PFSK-1 (cell line): Measurements from ENCODE around the gene MFAP1.

ENCODE experiments used
- FOXP2 ChIP-seq: optimal IDR thresholded peaks from 2 replicates; pipeline ENCODE3; 2011; ENCODE audit warnings: borderline replicate concordance, control low read depth, inconsistent platforms; ENCODE audit not compliant: insufficient read depth; ENCODE audit errors: extremely low read length, extremely low read depth
- POLR2AphosphoS5 ChIP-seq: IDR thresholded peaks from 2 replicates; pipeline ENCODE4 v1.6.1; 2012; ENCODE audit warnings: low read depth, mild to moderate bottlenecking, control low read depth, low read length, moderate library complexity
- SIN3A ChIP-seq: IDR thresholded peaks from 2 replicates; pipeline ENCODE4 v1.6.1; 2012; ENCODE audit warnings: mild to moderate bottlenecking, low read length, moderate library complexity, borderline replicate concordance; ENCODE audit not compliant: insufficient read depth
- TAF1 ChIP-seq: IDR thresholded peaks from 2 replicates; pipeline ENCODE4 v1.6.1; 2012; ENCODE audit warnings: low read length, control low read depth, borderline replicate concordance; ENCODE audit not compliant: insufficient read depth
- TF ChIP-seq, protein P1 (sequence below), 2 experiments: IDR thresholded peaks; 2 replicates each; pipeline versions ENCODE4 v1.6.1 to v1.8.0; 2011 to 2012; ENCODE audit warnings: low read depth in 2 of 2, low read length in 2 of 2, control low read depth in 1 of 2, inconsistent platforms in 1 of 2, mild to moderate bottlenecking in 1 of 2, moderate library complexity in 1 of 2; ENCODE audit not compliant: insufficient read depth in 1 of 2

Gene MFAP1

DNA sequence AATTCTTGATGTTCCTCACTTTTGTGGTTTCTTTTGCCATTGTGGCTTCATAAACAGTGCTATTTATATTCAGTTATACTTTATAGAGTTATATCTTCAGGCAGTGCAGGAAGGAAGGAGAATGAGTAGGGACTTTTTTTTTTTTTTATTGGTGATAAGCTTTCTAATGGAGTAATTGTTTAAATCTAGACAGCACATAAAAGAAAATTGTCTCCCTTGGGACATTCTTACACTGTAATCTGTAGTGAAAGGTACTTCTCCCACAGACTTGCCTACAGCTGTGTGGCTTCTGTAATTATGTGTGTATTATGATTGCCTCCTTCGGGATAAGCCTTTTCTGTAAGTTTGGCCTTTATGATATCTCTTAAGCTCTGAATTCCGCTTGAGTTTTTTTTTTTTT lies 43.9 kb upstream of the MFAP1 start:
- no peak for TF ChIP-seq FOXP2

DNA sequence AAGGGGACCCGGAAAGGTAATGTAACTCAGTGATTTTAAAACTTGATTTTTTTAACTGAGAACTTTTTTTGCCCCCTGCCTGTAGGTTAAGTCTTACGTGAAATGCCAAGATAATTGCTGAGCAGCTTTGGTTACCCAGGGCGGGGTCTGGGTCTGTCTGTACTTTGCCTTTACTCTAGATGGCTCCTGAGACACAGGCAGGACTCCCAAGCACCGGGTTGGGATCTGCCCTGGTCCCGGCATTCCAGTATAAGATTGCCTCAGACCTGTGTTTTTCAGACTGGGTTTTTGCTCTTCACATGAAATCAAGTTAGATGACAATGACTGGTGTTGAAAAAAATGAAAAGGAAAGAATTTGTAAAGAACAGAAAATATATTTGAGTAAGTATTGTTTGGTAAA lies 42.6 kb upstream of the MFAP1 start:
- TF ChIP-seq FOXP2 (no peak), POLR2AphosphoS5 (no peak), SIN3A (no peak), TAF1 (no peak)
- TF ChIP-seq, protein P1, sequence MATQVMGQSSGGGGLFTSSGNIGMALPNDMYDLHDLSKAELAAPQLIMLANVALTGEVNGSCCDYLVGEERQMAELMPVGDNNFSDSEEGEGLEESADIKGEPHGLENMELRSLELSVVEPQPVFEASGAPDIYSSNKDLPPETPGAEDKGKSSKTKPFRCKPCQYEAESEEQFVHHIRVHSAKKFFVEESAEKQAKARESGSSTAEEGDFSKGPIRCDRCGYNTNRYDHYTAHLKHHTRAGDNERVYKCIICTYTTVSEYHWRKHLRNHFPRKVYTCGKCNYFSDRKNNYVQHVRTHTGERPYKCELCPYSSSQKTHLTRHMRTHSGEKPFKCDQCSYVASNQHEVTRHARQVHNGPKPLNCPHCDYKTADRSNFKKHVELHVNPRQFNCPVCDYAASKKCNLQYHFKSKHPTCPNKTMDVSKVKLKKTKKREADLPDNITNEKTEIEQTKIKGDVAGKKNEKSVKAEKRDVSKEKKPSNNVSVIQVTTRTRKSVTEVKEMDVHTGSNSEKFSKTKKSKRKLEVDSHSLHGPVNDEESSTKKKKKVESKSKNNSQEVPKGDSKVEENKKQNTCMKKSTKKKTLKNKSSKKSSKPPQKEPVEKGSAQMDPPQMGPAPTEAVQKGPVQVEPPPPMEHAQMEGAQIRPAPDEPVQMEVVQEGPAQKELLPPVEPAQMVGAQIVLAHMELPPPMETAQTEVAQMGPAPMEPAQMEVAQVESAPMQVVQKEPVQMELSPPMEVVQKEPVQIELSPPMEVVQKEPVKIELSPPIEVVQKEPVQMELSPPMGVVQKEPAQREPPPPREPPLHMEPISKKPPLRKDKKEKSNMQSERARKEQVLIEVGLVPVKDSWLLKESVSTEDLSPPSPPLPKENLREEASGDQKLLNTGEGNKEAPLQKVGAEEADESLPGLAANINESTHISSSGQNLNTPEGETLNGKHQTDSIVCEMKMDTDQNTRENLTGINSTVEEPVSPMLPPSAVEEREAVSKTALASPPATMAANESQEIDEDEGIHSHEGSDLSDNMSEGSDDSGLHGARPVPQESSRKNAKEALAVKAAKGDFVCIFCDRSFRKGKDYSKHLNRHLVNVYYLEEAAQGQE (IDR thresholded peaks at IDR 0.05; ENCODE audit: insufficient read depth in 1 of 2, low read depth in 2 of 2, low read length in 2 of 2) = no peak

DNA sequence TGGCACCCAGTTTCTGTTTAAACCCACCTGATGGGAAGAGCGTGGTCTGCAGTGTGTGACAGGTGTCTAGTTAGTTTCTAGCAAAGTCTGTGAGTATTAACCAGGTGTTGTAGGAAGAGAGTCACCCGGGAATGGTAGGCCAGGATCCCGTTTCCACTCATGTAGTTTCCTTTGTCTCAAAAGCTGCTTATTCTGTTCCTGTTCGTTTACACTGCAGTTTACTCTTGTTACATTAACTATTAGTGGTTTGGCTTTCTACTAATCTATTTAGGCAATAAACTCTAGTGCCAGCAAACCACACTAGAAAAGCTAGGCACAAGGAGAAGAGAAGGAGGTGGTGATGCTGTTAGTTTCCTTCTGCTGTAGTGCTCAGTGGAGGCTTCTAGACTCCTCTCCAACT lies 35.1 kb upstream of the MFAP1 start:
- TF ChIP-seq POLR2AphosphoS5 (no peak), TAF1 (no peak), SIN3A (no peak), FOXP2 (no peak)
- TF ChIP-seq, protein P1 (IDR thresholded peaks at IDR 0.05; ENCODE audit: insufficient read depth in 1 of 2, low read depth in 2 of 2, low read length in 2 of 2) = no peak

DNA sequence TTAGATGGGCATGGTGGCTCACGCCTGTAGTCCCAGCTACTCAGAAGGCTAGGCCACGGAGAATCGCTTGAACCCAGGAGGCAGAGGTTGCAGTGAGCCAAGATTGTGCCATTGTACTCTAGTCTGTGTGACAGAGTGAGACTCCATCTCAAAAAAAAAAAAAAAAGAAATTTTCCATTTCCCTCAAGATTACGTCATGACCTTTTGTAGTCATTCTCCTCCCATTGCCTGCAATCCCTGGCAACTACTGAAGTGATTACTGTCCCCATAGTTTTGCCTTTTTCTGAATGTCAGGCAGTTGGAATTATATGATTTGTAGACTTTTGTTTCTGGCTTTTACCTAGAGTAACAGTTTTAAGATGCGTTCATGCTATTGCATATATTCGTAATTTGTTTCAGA lies 30.3 kb upstream of the MFAP1 start:
- no peak for TF ChIP-seq FOXP2
- TF ChIP-seq, protein P1 (IDR thresholded peaks at IDR 0.05; ENCODE audit: insufficient read depth in 1 of 2, low read depth in 2 of 2, low read length in 2 of 2) = no peak
- TF ChIP-seq SIN3A = no peak
- no peak for TF ChIP-seq TAF1
- no peak for TF ChIP-seq POLR2AphosphoS5

DNA sequence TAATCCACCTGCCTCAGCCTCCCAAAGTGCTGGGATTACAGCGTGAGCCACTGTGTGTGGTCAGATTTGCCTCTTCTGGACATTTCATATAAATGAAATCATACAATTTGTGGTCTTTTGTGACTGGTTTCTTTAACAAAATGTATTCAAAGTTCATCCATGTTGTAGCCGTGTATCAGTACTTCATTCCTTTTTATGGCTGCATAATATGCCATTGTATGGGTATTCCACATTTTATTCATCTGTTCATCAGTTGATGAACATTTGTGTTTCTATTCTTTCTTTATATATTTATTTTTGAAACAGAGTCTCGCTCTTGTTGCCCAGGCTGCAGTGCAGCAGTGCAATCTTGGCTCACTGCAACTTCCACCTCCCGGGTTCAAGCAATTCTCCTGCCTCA lies 28.1 kb upstream of the MFAP1 start:
- TF ChIP-seq TAF1 = no peak
- no peak for TF ChIP-seq POLR2AphosphoS5

- TF ChIP-seq SIN3A (no peak), POLR2AphosphoS5 (no peak), TAF1 (no peak), FOXP2 (no peak)
- TF ChIP-seq, protein P1 (IDR thresholded peaks at IDR 0.05; ENCODE audit: insufficient read depth in 1 of 2, low read depth in 2 of 2, low read length in 2 of 2) = no peak
Observed at GRCh38 chr15:43851251-43851650, 26.8 kb upstream of the MFAP1 start.
